Measurements from ENCODE around the gene PLA2G15.

GRCh38 chr16:68237243-68238028, 7.7 kb upstream of the PLA2G15 start:
- peak; percentile 93 to 95 for TF ChIP-seq POLR2A (IDR thresholded peaks at IDR 0.05)
- peak in 1 of 6 experiments; percentile 5 for TF ChIP-seq CTCF (IDR thresholded peaks at IDR 0.05)
